PFSK-1 (cell line): ENCODE data around the gene XPNPEP2.

ENCODE experiments used
- FOXP2 ChIP-seq: optimal IDR thresholded peaks from 2 replicates; pipeline ENCODE3; 2011; ENCODE audit warnings: borderline replicate concordance, control low read depth, inconsistent platforms; ENCODE audit not compliant: insufficient read depth; ENCODE audit errors: extremely low read length, extremely low read depth
- POLR2AphosphoS5 ChIP-seq: IDR thresholded peaks from 2 replicates; pipeline ENCODE4 v1.6.1; 2012; ENCODE audit warnings: low read depth, mild to moderate bottlenecking, control low read depth, low read length, moderate library complexity
- SIN3A ChIP-seq: IDR thresholded peaks from 2 replicates; pipeline ENCODE4 v1.6.1; 2012; ENCODE audit warnings: mild to moderate bottlenecking, low read length, moderate library complexity, borderline replicate concordance; ENCODE audit not compliant: insufficient read depth
- TAF1 ChIP-seq: IDR thresholded peaks from 2 replicates; pipeline ENCODE4 v1.6.1; 2012; ENCODE audit warnings: low read length, control low read depth, borderline replicate concordance; ENCODE audit not compliant: insufficient read depth
- TF ChIP-seq, protein P1 (sequence below), 2 experiments: IDR thresholded peaks; 2 replicates each; pipeline versions ENCODE4 v1.6.1 to v1.8.0; 2011 to 2012; ENCODE audit warnings: low read depth in 2 of 2, low read length in 2 of 2, control low read depth in 1 of 2, inconsistent platforms in 1 of 2, mild to moderate bottlenecking in 1 of 2, moderate library complexity in 1 of 2; ENCODE audit not compliant: insufficient read depth in 1 of 2

DNA sequence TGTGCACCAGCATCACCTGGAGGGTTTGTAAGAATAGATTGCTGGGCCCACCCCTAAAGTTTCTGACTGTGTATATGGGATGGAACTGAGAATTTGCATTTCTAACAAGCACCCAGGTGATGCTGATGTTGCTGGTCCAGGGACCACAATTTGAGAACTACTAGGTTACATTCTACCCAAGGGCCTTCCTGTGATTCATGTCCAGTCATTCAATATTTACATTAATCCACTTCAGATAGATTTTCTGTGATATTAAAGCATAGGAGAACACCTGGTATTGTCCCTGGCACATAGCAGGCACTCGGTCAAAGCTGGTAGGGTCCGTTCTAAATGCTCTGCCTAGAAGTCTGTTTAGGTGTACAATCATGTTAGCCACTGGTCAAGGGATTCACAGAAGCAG is 19.5 kb upstream of the XPNPEP2 start:
- no peak for TF ChIP-seq SIN3A
- TF ChIP-seq POLR2AphosphoS5: no peak
- TF ChIP-seq, protein P1, sequence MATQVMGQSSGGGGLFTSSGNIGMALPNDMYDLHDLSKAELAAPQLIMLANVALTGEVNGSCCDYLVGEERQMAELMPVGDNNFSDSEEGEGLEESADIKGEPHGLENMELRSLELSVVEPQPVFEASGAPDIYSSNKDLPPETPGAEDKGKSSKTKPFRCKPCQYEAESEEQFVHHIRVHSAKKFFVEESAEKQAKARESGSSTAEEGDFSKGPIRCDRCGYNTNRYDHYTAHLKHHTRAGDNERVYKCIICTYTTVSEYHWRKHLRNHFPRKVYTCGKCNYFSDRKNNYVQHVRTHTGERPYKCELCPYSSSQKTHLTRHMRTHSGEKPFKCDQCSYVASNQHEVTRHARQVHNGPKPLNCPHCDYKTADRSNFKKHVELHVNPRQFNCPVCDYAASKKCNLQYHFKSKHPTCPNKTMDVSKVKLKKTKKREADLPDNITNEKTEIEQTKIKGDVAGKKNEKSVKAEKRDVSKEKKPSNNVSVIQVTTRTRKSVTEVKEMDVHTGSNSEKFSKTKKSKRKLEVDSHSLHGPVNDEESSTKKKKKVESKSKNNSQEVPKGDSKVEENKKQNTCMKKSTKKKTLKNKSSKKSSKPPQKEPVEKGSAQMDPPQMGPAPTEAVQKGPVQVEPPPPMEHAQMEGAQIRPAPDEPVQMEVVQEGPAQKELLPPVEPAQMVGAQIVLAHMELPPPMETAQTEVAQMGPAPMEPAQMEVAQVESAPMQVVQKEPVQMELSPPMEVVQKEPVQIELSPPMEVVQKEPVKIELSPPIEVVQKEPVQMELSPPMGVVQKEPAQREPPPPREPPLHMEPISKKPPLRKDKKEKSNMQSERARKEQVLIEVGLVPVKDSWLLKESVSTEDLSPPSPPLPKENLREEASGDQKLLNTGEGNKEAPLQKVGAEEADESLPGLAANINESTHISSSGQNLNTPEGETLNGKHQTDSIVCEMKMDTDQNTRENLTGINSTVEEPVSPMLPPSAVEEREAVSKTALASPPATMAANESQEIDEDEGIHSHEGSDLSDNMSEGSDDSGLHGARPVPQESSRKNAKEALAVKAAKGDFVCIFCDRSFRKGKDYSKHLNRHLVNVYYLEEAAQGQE (IDR thresholded peaks at IDR 0.05; ENCODE audit: insufficient read depth in 1 of 2, low read depth in 2 of 2, low read length in 2 of 2): no peak
- no peak for TF ChIP-seq TAF1
- no peak for TF ChIP-seq FOXP2
